Measurements from ENCODE around the gene COG8. TPM values are rescaled to one million over a fixed set of nuclear protein-coding genes. Genes with fewer than 3 reads are reported as not detected.

The COG8 gene, protein sequence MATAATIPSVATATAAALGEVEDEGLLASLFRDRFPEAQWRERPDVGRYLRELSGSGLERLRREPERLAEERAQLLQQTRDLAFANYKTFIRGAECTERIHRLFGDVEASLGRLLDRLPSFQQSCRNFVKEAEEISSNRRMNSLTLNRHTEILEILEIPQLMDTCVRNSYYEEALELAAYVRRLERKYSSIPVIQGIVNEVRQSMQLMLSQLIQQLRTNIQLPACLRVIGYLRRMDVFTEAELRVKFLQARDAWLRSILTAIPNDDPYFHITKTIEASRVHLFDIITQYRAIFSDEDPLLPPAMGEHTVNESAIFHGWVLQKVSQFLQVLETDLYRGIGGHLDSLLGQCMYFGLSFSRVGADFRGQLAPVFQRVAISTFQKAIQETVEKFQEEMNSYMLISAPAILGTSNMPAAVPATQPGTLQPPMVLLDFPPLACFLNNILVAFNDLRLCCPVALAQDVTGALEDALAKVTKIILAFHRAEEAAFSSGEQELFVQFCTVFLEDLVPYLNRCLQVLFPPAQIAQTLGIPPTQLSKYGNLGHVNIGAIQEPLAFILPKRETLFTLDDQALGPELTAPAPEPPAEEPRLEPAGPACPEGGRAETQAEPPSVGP
- 42.0 and 68.1 TPM in 2 replicates for total RNA-seq (2014; rRNA removed; shearing (Covaris generic))

DNA sequence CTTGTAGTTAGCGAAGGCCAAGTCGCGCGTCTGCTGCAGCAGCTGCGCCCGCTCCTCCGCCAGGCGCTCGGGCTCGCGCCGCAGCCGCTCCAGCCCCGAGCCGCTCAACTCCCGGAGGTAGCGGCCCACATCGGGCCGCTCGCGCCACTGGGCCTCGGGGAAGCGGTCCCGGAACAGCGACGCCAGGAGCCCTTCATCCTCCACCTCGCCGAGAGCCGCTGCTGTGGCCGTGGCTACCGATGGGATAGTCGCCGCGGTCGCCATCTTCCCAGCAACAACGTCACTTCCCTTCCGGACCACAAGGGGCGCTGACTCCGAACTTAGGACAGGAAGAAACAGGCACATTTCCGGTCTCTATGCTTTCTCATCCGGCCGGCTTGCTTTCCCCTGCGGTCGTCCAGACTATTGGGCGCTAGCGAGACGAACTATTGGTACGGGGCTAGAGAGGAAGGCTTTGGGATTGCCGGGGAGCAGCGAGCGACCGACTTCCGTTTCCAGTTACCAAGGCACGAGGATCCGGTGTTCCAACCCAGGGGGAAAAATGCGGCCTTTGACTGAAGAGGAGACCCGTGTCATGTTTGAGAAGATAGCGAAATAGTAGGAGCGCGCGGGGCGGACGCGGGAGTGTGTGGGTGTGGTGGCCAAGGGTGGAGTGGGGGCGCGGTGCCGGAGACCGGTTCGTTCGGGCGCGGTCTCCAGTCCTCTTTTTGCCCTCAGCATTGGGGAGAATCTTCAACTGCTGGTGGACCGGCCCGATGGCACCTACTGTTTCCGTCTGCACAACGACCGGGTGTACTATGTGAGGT, at the start of gene COG8, which contains the start of gene NIP7:
Gene COG8 (minus strand): TSS at position 276 of the 806 bp plus-strand sequence. CDS start 12 bp downstream, at position 264.
Gene NIP7 (plus strand): TSS at position 484 of the 806 bp plus-strand sequence. CDS start 58 bp downstream, at position 542.

DNA sequence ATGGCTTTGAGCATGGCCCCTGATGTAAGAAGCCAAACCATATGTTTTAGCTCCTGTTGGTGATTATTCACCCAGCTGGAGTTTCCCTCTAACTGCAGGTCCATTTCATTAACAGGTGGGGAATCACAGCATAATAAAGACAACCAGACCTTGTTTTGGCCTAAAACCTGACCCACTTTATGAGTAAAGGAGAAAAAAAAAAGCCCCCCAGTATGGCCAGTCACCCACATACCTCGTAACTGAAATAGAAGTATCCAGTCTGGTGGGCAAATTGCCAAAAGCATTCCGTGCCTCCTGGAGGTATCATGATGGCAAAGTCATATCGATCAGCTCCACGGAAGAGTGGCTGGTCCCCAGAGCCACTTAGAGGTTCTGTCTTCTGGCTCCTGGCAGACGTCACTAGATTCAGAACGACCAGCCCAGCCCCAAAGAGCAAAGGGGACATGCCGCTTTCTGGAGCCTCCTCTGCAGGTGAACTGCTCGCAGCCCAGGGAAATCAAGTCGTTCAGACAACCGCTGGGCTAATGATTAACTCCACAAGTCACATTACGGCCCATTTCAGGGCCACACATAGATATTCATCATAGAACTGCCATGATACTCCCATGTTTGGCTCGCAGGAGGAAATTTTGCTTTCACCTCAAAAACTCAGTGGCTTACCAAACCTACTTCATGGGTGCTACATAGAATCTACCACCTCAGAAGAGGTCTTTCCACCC, 12.1 kb upstream of the COG8 start, which contains the start of gene TMED6:
Gene TMED6 (minus strand): TSS at position 478 of the 719 bp plus-strand sequence. CDS start 33 bp downstream, at position 445.

DNA sequence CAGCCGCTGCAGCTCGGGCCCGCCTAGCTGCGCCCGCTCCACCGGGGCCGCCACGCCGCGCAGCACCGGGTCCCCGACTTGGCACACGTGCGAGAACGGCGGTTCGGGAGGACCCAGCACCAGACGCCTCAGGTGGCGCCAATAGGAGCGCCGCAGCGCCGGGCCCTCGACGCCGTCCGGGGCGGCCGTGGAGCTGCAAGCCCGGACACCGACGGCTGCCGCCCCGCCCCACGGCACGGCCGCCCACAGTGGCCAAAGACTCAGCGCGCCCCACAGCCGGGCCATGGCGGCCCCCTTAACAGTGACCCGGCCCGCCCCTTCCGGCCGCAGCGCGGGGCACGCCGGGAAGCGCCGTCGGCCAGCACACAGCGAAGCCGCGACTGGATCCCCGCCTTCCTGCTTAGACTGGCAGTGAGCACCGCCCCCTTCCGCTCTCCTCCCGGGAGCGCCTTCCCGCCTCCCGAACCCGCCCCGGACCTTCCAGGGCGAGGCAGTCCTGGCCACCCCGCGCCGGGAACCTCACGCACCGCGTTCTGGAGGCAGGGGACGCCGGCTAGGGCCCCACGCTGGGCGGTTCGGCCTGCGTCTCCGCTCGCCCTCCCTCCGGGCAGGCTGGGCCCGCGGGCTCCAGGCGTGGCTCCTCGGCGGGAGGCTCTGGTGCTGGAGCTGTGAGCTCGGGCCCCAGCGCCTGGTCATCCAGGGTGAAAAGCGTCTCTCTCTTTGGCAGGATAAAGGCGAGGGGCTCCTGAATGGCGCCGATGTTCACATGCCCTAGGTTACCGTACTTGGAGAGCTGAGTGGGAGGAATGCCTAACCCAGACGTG, 8.9 kb downstream of the COG8 start, which contains the start of gene PDF:
Gene PDF (minus strand): TSS at position 303 of the 824 bp plus-strand sequence. CDS start 18 bp downstream, at position 285.

DNA sequence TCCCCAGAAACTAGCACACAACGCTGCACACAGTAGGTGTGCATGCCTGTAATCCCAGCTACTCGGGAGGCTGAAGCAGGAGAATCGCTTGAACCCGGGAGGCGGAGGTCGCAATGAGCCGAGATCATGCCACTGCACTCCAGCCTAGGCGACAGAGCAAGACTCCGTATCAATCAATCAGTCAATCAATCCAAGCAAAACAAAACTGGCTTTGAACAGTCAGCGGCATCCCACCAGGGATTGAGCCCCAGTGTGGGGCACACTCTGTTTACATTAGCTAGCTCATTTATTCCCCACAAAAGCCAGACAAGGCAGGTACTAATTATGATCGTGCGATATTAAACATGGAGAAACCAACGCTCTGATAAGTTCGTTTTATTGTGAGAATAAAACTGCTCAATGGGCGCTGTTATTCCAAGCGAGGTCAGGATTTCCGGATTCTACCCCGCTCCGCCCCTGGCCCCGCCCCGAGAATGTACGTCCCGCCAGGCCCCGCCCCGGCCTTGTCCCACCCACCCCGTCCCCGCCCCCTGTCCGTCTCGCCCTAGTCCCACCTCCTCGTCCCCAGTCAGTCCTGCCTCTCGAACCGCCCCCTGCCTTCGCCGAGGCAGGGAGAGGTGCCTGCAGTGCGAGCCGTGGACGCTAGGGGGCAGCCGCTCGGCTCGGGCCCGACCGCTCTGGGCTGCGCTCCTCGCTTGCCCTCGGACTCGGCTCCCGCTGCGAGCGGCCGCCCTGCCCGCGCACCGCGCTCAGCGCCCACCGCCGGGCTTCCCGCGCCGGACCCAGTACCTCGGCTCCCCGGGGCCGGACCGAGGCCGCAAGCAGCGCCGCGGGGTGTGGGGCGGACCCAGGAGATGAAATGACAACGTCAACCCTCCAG, 28.5 kb downstream of the COG8 start, which contains the start of gene VPS4A:
Gene VPS4A (plus strand): TSS at position 698 of the 880 bp plus-strand sequence. CDS start 162 bp downstream, at position 860.

Other genes starting within 250 kb of the COG8 start
- gene HAS3, start 233.9 kb downstream of the COG8 start, total RNA-seq (2014; rRNA removed; shearing (Covaris generic)), result 2.8 and 5.5 TPM in 2 replicates
- gene CHTF8, start 207.0 kb downstream of the COG8 start, total RNA-seq (2014; rRNA removed; shearing (Covaris generic)), result 32.7 and 42.4 TPM in 2 replicates
- gene UTP4, start 206.9 kb downstream of the COG8 start, total RNA-seq (2014; rRNA removed; shearing (Covaris generic)), result 36.6 and 51.4 TPM in 2 replicates
- gene SNTB2, start 152.4 kb downstream of the COG8 start, total RNA-seq (2014; rRNA removed; shearing (Covaris generic)), result 102 and 115 TPM in 2 replicates
- gene VPS4A, start 28.2 kb downstream of the COG8 start, total RNA-seq (2014; rRNA removed; shearing (Covaris generic)), result 43.7 TPM in 2 replicates
- gene PDF, start 9.0 kb downstream of the COG8 start, total RNA-seq (2014; rRNA removed; shearing (Covaris generic)), result 87.1 and 92.0 TPM in 2 replicates
- gene NIP7, start 208 bp upstream of the COG8 start, total RNA-seq (2014; rRNA removed; shearing (Covaris generic)), result 66.3 and 72.0 TPM in 2 replicates
- gene TMED6, start 12.2 kb upstream of the COG8 start, total RNA-seq (2014; rRNA removed; shearing (Covaris generic)), result not detected in 2 replicates
- 8.4 and 9.2 TPM in 2 replicates for gene TERF2, start 46.4 kb upstream of the COG8 start, total RNA-seq (2014; rRNA removed; shearing (Covaris generic))
- gene CYB5B, start 85.1 kb upstream of the COG8 start, total RNA-seq (2014; rRNA removed; shearing (Covaris generic)), result 30.9 and 56.2 TPM in 2 replicates
- gene NFAT5, start 226.4 kb upstream of the COG8 start, total RNA-seq (2014; rRNA removed; shearing (Covaris generic)), result 8.8 and 9.9 TPM in 2 replicates